ENCODE measurements around the gene TLE2.

DNA sequence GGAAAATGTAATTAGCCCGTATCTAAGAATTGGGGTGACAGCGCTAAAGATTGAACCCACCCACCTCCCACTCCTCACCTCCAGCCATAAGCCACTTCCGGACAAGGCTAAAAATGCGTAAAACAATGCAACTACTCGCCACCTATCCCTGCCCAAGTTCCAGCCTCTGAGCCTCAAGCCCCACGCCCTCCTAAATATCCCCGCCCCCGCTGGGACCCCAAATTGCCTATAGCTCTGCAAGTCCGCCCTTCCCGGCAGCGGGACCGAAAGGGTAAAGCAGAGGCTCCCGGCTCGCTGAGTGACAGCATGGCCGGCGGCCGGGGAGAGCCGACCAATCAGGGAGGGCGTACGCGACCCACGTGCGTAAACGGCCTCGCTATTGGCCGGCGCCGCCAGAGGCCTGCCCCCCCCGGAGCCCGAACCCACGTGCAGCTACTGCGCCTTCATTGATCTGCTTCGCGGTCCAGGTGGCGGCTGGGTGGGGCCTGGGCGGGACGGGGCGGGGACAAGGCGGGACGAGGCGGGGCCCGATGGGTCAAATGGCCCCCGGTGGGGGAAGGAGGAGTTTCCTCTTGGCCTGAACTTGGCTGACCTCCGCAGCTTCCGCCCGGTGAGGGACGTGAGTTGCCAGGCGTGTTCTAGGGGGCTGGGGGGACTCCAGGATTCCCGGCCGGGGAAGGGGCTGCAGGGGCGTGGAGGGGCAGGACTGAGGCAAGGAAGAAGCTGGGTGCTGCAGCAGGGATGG lies 51.9 kb downstream of the TLE2 start, which contains the start of gene TLE6:
- TF ChIP-seq, protein P1, sequence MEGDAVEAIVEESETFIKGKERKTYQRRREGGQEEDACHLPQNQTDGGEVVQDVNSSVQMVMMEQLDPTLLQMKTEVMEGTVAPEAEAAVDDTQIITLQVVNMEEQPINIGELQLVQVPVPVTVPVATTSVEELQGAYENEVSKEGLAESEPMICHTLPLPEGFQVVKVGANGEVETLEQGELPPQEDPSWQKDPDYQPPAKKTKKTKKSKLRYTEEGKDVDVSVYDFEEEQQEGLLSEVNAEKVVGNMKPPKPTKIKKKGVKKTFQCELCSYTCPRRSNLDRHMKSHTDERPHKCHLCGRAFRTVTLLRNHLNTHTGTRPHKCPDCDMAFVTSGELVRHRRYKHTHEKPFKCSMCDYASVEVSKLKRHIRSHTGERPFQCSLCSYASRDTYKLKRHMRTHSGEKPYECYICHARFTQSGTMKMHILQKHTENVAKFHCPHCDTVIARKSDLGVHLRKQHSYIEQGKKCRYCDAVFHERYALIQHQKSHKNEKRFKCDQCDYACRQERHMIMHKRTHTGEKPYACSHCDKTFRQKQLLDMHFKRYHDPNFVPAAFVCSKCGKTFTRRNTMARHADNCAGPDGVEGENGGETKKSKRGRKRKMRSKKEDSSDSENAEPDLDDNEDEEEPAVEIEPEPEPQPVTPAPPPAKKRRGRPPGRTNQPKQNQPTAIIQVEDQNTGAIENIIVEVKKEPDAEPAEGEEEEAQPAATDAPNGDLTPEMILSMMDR (IDR thresholded peaks at IDR 0.05; ENCODE audit: low read length), result no peak
- no peak for TF ChIP-seq EZH2 (optimal IDR thresholded peaks at IDR 0.05; ENCODE audit: low read depth, low read length)
